Mesenchymal stem cell (in vitro differentiated cells and primary cell): Measurements from ENCODE around the gene GBF1.

Experiments used
- DNase-seq: peaks from one replicate; pipeline ENCODE4 v3.0.0-alpha.2; 2013
- H2AFZ ChIP-seq: one replicate; pipeline ENCODE4 v1.6.1; 2013; ENCODE audit warnings: low read depth, mild to moderate bottlenecking, control low read depth, inconsistent platforms, low read length, moderate library complexity
- H2AK5ac ChIP-seq: 2 replicates; pipeline ENCODE4 v1.6.1; 2013; ENCODE audit warnings: low read length, moderate library complexity, mild to moderate bottlenecking, inconsistent platforms; ENCODE audit not compliant: severe bottlenecking
- H2BK120ac ChIP-seq: one replicate; pipeline ENCODE4 v1.6.1; 2013; ENCODE audit warnings: low read depth, mild to moderate bottlenecking, inconsistent platforms, low read length, moderate library complexity
- H2BK12ac ChIP-seq, 2 experiments: one replicate each; pipeline ENCODE4 v1.6.1; 2013; ENCODE audit warnings: inconsistent platforms in 2 of 2, low read length in 2 of 2, mild to moderate bottlenecking in 2 of 2, moderate library complexity in 2 of 2, control low read depth in 1 of 2
- H2BK15ac ChIP-seq: one replicate; pipeline ENCODE4 v1.6.1; 2013; ENCODE audit warnings: mild to moderate bottlenecking, low read depth, inconsistent platforms; ENCODE audit not compliant: poor library complexity, severe bottlenecking
- H2BK5ac ChIP-seq: 2 replicates; pipeline ENCODE4 v1.6.1; 2013; ENCODE audit warnings: low read depth, mild to moderate bottlenecking, low read length, control low read depth, inconsistent platforms; ENCODE audit not compliant: poor library complexity, severe bottlenecking
- H3K14ac ChIP-seq, 2 experiments: one replicate each; pipeline ENCODE4 v1.6.1; 2013; ENCODE audit warnings: inconsistent platforms in 2 of 2, low read length in 2 of 2, control low read depth in 1 of 2, mild to moderate bottlenecking in 1 of 2, moderate library complexity in 1 of 2
- H3K18ac ChIP-seq, 2 experiments: one replicate each; pipeline ENCODE4 v1.6.1; 2013; ENCODE audit warnings: inconsistent platforms in 2 of 2, low read length in 2 of 2, control low read depth in 1 of 2, low read depth in 1 of 2, mild to moderate bottlenecking in 1 of 2
- H3K23ac ChIP-seq, 2 experiments: one replicate each; pipeline ENCODE4 v1.6.1; 2013; ENCODE audit warnings: inconsistent platforms in 2 of 2, low read length in 2 of 2, mild to moderate bottlenecking in 2 of 2, moderate library complexity in 2 of 2, control low read depth in 1 of 2
- H3K27ac ChIP-seq: 2 replicates; pipeline ENCODE4 v1.5.1; 2013; ENCODE audit warnings: mild to moderate bottlenecking, moderate library complexity, low read length, control low read depth, inconsistent platforms; ENCODE audit not compliant: poor library complexity, severe bottlenecking
- H3K27me3 ChIP-seq, 2 experiments: 2 replicates each; pipeline versions ENCODE4 v1.6.1 to v1.7.0; 2013; ENCODE audit warnings: low read length in 2 of 2, mild to moderate bottlenecking in 2 of 2, moderate library complexity in 2 of 2, control low read depth in 1 of 2, inconsistent platforms in 1 of 2; ENCODE audit not compliant: control insufficient read depth in 1 of 2, insufficient read depth in 1 of 2
- H3K36me3 ChIP-seq, 2 experiments: 2 replicates each; pipeline versions ENCODE4 v1.6.1 to v1.7.0; 2013; ENCODE audit warnings: low read length in 2 of 2, control low read depth in 1 of 2, inconsistent platforms in 1 of 2, low read depth in 1 of 2, mild to moderate bottlenecking in 1 of 2; ENCODE audit not compliant: insufficient read depth in 2 of 2, control insufficient read depth in 1 of 2
- H3K4ac ChIP-seq, 2 experiments: one replicate each; pipeline ENCODE4 v1.6.1; 2013; ENCODE audit warnings: inconsistent platforms in 2 of 2, low read length in 2 of 2, mild to moderate bottlenecking in 2 of 2, moderate library complexity in 2 of 2, control low read depth in 1 of 2, low read depth in 1 of 2
- H3K4me1 ChIP-seq: 2 replicates; pipeline ENCODE4 v1.6.1; 2013; ENCODE audit warnings: low read depth, low read length, control low read depth; ENCODE audit not compliant: control insufficient read depth, insufficient read depth
- H3K4me2 ChIP-seq: 2 replicates; pipeline ENCODE4 v1.6.1; 2013; ENCODE audit warnings: low read length, mild to moderate bottlenecking, inconsistent platforms; ENCODE audit not compliant: poor library complexity, severe bottlenecking
- H3K4me3 ChIP-seq, 2 experiments: 2 replicates each; pipeline versions ENCODE4 v1.5.1 to v1.7.0; 2013; ENCODE audit warnings: low read length in 2 of 2, mild to moderate bottlenecking in 2 of 2, control low read depth in 1 of 2, low read depth in 1 of 2; ENCODE audit not compliant: insufficient read depth in 1 of 2
- H3K79me1 ChIP-seq: replicated peaks from 2 replicates; pipeline ENCODE4 v1.6.1; 2013; ENCODE audit warnings: mild to moderate bottlenecking, control low read depth, low read length, inconsistent platforms; ENCODE audit not compliant: poor library complexity, severe bottlenecking
- H3K9ac ChIP-seq: 2 replicates; pipeline ENCODE4 v1.7.0; 2013; ENCODE audit warnings: mild to moderate bottlenecking, low read length, moderate library complexity
- H3K9me3 ChIP-seq: 2 replicates; pipeline ENCODE4 v1.7.0; 2013; ENCODE audit warnings: mild to moderate bottlenecking, low read length; ENCODE audit not compliant: control insufficient read depth
- H4K8ac ChIP-seq: one replicate; pipeline ENCODE4 v1.6.1; 2013; ENCODE audit warnings: inconsistent platforms, mild to moderate bottlenecking, low read length, moderate library complexity
- H4K91ac ChIP-seq: one replicate; pipeline ENCODE4 v1.6.1; 2013; ENCODE audit warnings: mild to moderate bottlenecking, low read length, inconsistent platforms
- WGBS: methylation state at CpG from one replicate; pipeline ENCODE4 v1.1.7; 2013; ENCODE audit warnings: mixed read lengths; 5-methylcytosine and 5-hydroxymethylcytosine counted together

The GBF1 gene

DNA sequence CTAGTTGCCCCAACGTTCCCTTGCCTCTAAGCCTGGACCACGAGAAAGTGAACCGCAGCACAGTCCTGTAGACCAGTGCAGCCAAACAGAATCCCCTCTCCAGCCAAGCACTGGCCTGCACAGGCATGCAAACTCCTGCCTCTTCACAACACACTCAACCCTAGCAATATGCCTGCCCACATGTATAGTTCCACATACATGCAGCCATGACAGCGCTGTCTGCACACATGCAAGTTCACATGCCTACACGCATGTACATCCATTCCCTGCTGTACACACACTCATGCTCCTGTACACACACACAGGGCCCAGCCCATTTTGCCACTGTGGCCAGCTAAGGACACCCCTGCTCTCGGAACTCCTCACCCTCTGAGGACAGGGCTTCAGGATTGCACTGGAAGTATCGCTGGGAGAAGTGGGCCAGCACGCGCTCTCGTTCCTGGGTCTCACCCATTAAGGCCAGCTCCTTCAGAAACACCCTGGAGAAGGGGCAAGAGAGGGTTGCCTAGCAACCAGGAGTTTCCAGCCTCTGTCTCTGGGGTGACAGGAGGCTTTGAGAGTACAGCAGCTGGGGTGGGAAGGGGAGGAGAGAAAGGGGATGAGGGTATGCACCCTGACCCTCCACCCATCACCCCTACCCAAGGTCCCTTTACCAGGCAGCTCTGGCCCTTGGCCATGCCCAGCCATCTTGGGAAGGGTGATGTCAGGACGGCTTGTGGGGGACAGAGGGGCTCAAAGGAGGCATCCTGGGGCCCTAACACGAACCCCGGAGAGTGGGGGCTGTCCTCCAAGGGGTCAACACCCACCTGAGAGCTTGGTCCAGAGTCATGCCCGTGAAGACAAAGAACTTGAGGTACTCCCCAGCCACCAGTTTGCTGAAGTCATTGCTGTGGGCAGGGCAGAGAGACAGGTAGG lies 166.3 kb downstream of the GBF1 start:
- H3K27ac ChIP-seq = no peak overlapping the region
- H2AFZ ChIP-seq = no peak overlapping the region
- H2BK12ac ChIP-seq = no peak overlapping the region
- H3K36me3 ChIP-seq = no peaks in the 10 kb centered on the region
- no peaks in the 10 kb centered on the region for H3K9me3 ChIP-seq
- H3K4me3 ChIP-seq = no peak overlapping the region
- no peaks in the 10 kb centered on the region for H3K79me1 ChIP-seq
- no peak overlapping the region for H3K9ac ChIP-seq
- 84% methylated on average over 14 of the region's 14 CpGs for WGBS
- H4K91ac ChIP-seq = peak overlapping the region; percentile 31
- no peak overlapping the region for H3K23ac ChIP-seq
- no peak overlapping the region for H3K4ac ChIP-seq
- H3K4me2 ChIP-seq = no peak overlapping the region
- H2BK15ac ChIP-seq = peak overlapping the region; percentile 26
- DNase-seq = no peak
- H4K8ac ChIP-seq = no peak overlapping the region
- H2BK120ac ChIP-seq = no peak overlapping the region
- H3K4me1 ChIP-seq = peaks cover 19% of the 10 kb centered on the region
- H3K14ac ChIP-seq = no peak overlapping the region
- H2AK5ac ChIP-seq = no peak overlapping the region
- H3K18ac ChIP-seq = no peak overlapping the region
- H3K27me3 ChIP-seq = peaks cover 93 to 94% of the 10 kb centered on the region in 2 experiments
- H2BK5ac ChIP-seq = no peak overlapping the region

DNA sequence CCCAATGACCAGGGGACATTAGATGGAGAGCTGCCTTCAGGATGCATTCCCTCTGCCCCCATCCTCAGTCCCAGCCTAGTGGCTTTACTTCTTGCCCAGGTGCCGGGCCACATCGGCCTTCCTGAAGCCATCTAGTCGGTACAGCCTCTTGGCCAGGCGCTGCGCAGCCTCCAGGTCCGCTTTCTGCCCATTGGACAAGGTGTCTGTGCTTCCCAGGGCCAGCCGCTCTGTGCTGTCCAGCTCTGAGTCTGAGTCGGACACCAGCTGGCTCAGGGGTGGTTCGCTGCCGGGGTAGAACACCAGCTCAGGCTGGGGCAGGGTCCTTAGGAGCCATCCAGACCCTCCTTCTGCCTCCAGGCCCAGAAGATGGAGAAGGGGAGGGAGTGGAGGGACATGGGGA lies 167.0 kb downstream of the GBF1 start:
- H3K4me2 ChIP-seq = no peak overlapping the region
- H2AFZ ChIP-seq = no peak overlapping the region
- no peak overlapping the region for H3K4me3 ChIP-seq
- H3K18ac ChIP-seq = no peak overlapping the region
- no peak overlapping the region for H3K27ac ChIP-seq
- H2BK120ac ChIP-seq = no peak overlapping the region
- H4K91ac ChIP-seq = no peak overlapping the region
- H3K14ac ChIP-seq = no peak overlapping the region
- H3K36me3 ChIP-seq = no peaks in the 10 kb centered on the region
- no peaks in the 10 kb centered on the region for H3K9me3 ChIP-seq
- H2BK15ac ChIP-seq = no peak overlapping the region
- DNase-seq = no peak
- H3K79me1 ChIP-seq = no peaks in the 10 kb centered on the region
- no peak overlapping the region for H2AK5ac ChIP-seq
- peaks cover 19% of the 10 kb centered on the region for H3K4me1 ChIP-seq
- H3K9ac ChIP-seq = no peak overlapping the region
- no peak overlapping the region for H3K23ac ChIP-seq
- 97% methylated on average over 10 of the region's 10 CpGs for WGBS
- H2BK5ac ChIP-seq = no peak overlapping the region
- H4K8ac ChIP-seq = no peak overlapping the region
- peaks cover 88 to 94% of the 10 kb centered on the region in 2 experiments for H3K27me3 ChIP-seq
- H3K4ac ChIP-seq = no peak overlapping the region
- no peak overlapping the region for H2BK12ac ChIP-seq

DNA sequence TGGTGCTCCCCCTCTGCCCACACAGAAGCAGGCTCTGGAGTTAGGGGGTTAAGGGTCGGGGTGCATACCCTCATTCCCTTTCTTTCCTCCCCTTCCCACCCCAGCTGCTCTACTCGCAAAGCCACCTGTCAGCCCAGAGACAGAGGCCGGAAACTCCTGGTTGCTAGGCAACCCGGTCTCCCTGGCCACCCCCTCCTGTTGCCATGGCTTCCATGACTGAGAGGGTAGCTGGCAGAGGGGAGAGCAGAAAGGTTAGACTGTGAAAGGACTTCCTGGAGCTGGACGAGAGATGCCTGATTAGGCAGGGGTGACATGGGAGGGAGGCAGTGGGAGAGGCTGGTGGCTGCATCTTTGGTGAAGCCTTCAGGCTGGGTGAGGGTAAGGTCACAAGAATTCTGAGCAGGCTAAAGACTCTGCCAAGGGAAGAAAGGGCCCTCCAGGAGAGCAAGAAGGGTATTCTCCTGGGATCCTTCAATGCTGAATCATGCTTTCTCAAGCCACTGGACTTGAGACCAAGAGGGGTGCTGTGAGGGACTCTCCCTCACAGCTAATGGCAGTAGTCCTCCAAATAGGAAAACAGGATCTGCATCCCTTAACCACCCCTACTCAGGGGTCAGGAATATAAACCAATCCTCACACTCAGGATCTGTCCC lies 167.8 kb downstream of the GBF1 start:
- Histone ChIP-seq H3K27me3 (peaks cover 88 to 94% of the 10 kb centered on the region in 2 experiments), H3K4ac (no peak overlapping the region), H2BK120ac (no peak overlapping the region), H3K9me3 (no peaks in the 10 kb centered on the region), H2AFZ (no peak overlapping the region), H3K18ac (no peak overlapping the region), H3K9ac (no peak overlapping the region), H3K4me3 (no peak overlapping the region), H3K4me2 (no peak overlapping the region), H3K23ac (no peak overlapping the region), H2BK12ac (no peak overlapping the region), H3K4me1 (peaks cover 19% of the 10 kb centered on the region), H4K8ac (no peak overlapping the region), H3K27ac (no peak overlapping the region), H3K79me1 (no peaks in the 10 kb centered on the region), H3K36me3 (no peaks in the 10 kb centered on the region), H4K91ac (no peak overlapping the region), H3K14ac (no peak overlapping the region), H2BK5ac (no peak overlapping the region), H2AK5ac (no peak overlapping the region), H2BK15ac (no peak overlapping the region)
- WGBS = 46% methylated on average over 5 of the region's 5 CpGs
- DNase-seq = no peak

DNA sequence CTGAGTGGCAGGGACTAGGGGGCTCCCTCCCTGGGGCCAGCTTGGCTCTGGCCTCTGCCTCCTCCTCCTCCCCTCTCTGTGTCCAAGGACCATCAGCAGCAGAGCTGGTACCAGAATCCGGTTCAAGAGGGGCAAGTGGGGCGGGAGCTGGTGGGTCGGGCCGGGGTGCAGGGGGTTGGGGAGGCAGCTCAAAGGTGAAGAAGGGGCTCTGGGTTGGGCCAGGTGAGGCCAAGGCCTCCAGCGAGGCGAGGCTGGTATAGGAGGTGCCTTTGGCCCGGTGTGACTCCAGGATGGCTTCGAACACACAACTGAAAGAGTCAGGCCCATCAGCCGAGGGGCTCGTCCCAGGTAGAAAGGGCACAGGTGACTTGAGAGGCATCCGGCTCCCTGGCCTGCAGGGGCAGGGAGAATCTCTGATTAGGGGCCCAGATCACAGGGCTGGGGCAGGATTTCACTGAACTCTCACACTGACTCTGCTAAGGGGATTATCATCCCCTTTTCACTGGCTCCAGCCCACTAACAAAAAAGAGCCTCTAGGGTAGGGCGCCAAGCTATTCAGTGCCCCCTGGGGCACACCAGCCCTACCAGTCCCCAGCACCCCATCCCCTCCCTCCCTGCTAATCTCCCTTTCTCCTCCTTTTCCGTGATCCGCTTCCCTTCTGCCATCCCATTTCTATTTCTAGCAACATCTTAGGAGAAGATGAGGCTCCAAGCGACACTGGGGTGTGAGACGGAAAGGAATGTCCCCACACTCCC lies 168.7 kb downstream of the GBF1 start:
- no peak overlapping the region for H2BK120ac ChIP-seq
- H3K4ac ChIP-seq = no peak overlapping the region
- H4K91ac ChIP-seq = no peak overlapping the region
- H3K4me3 ChIP-seq = no peak overlapping the region
- H2BK5ac ChIP-seq = no peak overlapping the region
- no peak overlapping the region for H4K8ac ChIP-seq
- H3K27me3 ChIP-seq = peaks cover 91 to 94% of the 10 kb centered on the region in 2 experiments
- no peaks in the 10 kb centered on the region for H3K36me3 ChIP-seq
- no peaks in the 10 kb centered on the region for H3K9me3 ChIP-seq
- no peak overlapping the region for H3K9ac ChIP-seq
- H2AFZ ChIP-seq = no peak overlapping the region
- no peak overlapping the region for H2AK5ac ChIP-seq
- H2BK12ac ChIP-seq = no peak overlapping the region
- H3K23ac ChIP-seq = no peak overlapping the region
- WGBS = 82% methylated on average over 16 of the region's 16 CpGs
- H3K4me1 ChIP-seq = peaks cover 19% of the 10 kb centered on the region
- no peak overlapping the region for H2BK15ac ChIP-seq
- no peaks in the 10 kb centered on the region for H3K79me1 ChIP-seq
- H3K4me2 ChIP-seq = no peak overlapping the region
- no peak for DNase-seq
- H3K18ac ChIP-seq = no peak overlapping the region
- no peak overlapping the region for H3K14ac ChIP-seq
- H3K27ac ChIP-seq = no peak overlapping the region
